GM12878 (cell line): Measurements from ENCODE around the gene DNAJC5. TPM values are rescaled to one million over a fixed set of nuclear protein-coding genes. Genes with fewer than 3 reads are reported as not detected.

Experiments used
- ASH2L ChIP-seq: fragments of 300-600, 200-600 bp; sonication (generic); IDR thresholded peaks from 2 replicates; pipeline ENCODE4 v1.6.1; 2017; ENCODE audit warnings: low read depth, mild to moderate bottlenecking, borderline replicate concordance
- BHLHE40 ChIP-seq, 2 experiments: fragments of 450-650 bp in 1 of 2; IDR thresholded peaks; 2 replicates each; pipeline ENCODE4 v1.6.1; 2011 to 2017; ENCODE audit warnings: low read depth in 2 of 2, borderline replicate concordance in 1 of 2, improper control_type of control experiment in 1 of 2, low read length in 1 of 2, mild to moderate bottlenecking in 1 of 2
- E2F8 ChIP-seq: fragments of 450-650 bp; IDR thresholded peaks from 2 replicates; pipeline ENCODE4 v1.6.1; 2018; ENCODE audit warnings: mild to moderate bottlenecking, low read depth, moderate library complexity; ENCODE audit not compliant: partially characterized antibody
- EZH2 ChIP-seq: IDR thresholded peaks from 2 replicates; pipeline ENCODE4 v1.6.1; 2012; ENCODE audit warnings: low read depth, mild to moderate bottlenecking, control low read depth, inconsistent platforms, low read length, borderline replicate concordance; ENCODE audit not compliant: control insufficient read depth
- HDAC6 ChIP-seq: fragments of 200-600 bp; sonication (generic); IDR thresholded peaks from one replicate; pipeline ENCODE4 v1.8.0; 2017; ENCODE audit warnings: antibody characterized with exemption; ENCODE audit not compliant: unreplicated experiment
- NR2C2 ChIP-seq: IDR thresholded peaks from 2 replicates; pipeline ENCODE4 v1.6.1; 2011; ENCODE audit warnings: borderline replicate concordance, low read depth; ENCODE audit not compliant: control insufficient read depth, insufficient read length
- NRF1 ChIP-seq: conservative IDR thresholded peaks from 2 replicates; pipeline ENCODE4 v1.6.1; 2011; ENCODE audit warnings: mild to moderate bottlenecking, low read depth, low read length, improper control_type of control experiment
- RELA ChIP-seq: fragments of 450-650 bp; IDR thresholded peaks from 2 replicates; pipeline ENCODE4 v1.8.0; 2014; ENCODE audit warnings: borderline replicate concordance; ENCODE audit not compliant: partially characterized antibody
- REST ChIP-seq: IDR thresholded peaks from 2 replicates; pipeline ENCODE4 v1.6.1; 2012; ENCODE audit warnings: mild to moderate bottlenecking, low read depth, low read length
- SIX5 ChIP-seq: IDR thresholded peaks from 2 replicates; pipeline ENCODE4 v1.6.1; 2011; ENCODE audit warnings: mild to moderate bottlenecking, low read depth, low read length, moderate library complexity; ENCODE audit not compliant: severe bottlenecking
- SREBF2 ChIP-seq: IDR thresholded peaks from 2 replicates; pipeline ENCODE4 v1.6.1; 2012; ENCODE audit warnings: mild to moderate bottlenecking, low read length
- USF1 ChIP-seq: IDR thresholded peaks from 2 replicates; pipeline ENCODE4 v1.6.1; 2011; ENCODE audit warnings: borderline replicate concordance, low read depth, mild to moderate bottlenecking, moderate library complexity, mixed read lengths, low read length; ENCODE audit not compliant: insufficient read depth; ENCODE audit errors: extremely low read length
- ZBED1 ChIP-seq: IDR thresholded peaks from 2 replicates; pipeline ENCODE4 v1.6.1; 2016; ENCODE audit warnings: borderline replicate concordance
- ZNF384 ChIP-seq: IDR thresholded peaks from 2 replicates; pipeline ENCODE4 v1.6.1; 2012; ENCODE audit warnings: low read depth, mild to moderate bottlenecking, low read length, improper control_type of control experiment, borderline replicate concordance
- ZNF622 ChIP-seq: fragments of 450-650 bp; IDR thresholded peaks from 2 replicates; pipeline ENCODE4 v1.6.1; 2017; ENCODE audit warnings: mild to moderate bottlenecking, inconsistent platforms
- ZNF687 ChIP-seq: fragments of 450-650 bp; IDR thresholded peaks from 2 replicates; pipeline ENCODE4 v1.6.1; 2017; ENCODE audit warnings: mild to moderate bottlenecking, moderate library complexity
- ZSCAN29 ChIP-seq: fragments of 450-650 bp; IDR thresholded peaks from 2 replicates; pipeline ENCODE4 v1.6.1; 2017; ENCODE audit warnings: mild to moderate bottlenecking, moderate library complexity
- polyA plus RNA-seq, 11 experiments: library from polyadenylated mRNA; depleted of rRNA in 4 of 11; unstranded in 6 of 11; stranded (reverse) in 5 of 11; fragments of >200 nt; fragmentation: Nextera tagmentation in 4 of 11; fragmentation: Illumina TruSeq in 1 of 11; extraction: Ambion mirVana in 4 of 11; extraction: Trizol in 1 of 11; gene quantifications; 1 replicate in 1 of 11; 2 replicates in 10 of 11; pipeline versions ENCODE4 v1.2.1 to v1.2.3, GENCODE V29; 2011 to 2016; ENCODE audit warnings: inconsistent platforms in 2 of 11, missing spikeins in 2 of 11, low read depth in 1 of 11
- total RNA-seq, 4 experiments: library from RNA; depleted of rRNA in 3 of 4; stranded (reverse); fragments of >200 nt in 3 of 4; fragmentation: Illumina TruSeq in 1 of 4; extraction: Trizol in 1 of 4; gene quantifications; 2 replicates each; pipeline versions ENCODE4 v1.2.1 to v1.2.3, GENCODE V29; 2013 to 2021

The DNAJC5 gene
- total and polyA plus RNA-seq, 10 of the 15 experiments (the other 5 are each of a cell fraction or from before 2014, with no cell fraction given): 0.69 to 36.8 (median 17.0) TPM

- TF ChIP-seq ZNF687 (no peak; the same call in 1 of the 2 replicates), HDAC6 (no peak), ZNF622 (no peak), SREBF2 (no peak), NRF1 (no peak), NR2C2 (no peak), ZBED1 (no peak), BHLHE40 (IDR thresholded peaks at IDR 0.05; ENCODE audit: borderline replicate concordance in 1 of 2, low read depth in 2 of 2, low read length in 1 of 2) (peak; percentile 79 to 89), USF1 (no peak), ZSCAN29 (no peak), REST (no peak), SIX5 (no peak), EZH2 (no peak), ASH2L (no peak), RELA (no peak), E2F8 (no peak), ZNF384 (peak; percentile 57; the same call in 1 of the 2 replicates)
Measured at GRCh38 chr20:63973636-63974401, 78.9 kb downstream of the DNAJC5 start (continued).
